SKM-1 (cell line): Measurements from ENCODE around the gene SLC30A1.
A peak's percentile ranks its signal among the peaks of the same experiment; 100 is the strongest.
"Not testable (repeated sequence)": the region's sequence is repeated elsewhere in the genome, so short reads cannot be mapped to it uniquely, and the experiment has no call there.

Experiments
- DNase-seq: peaks from one replicate; lab custom pipeline; 2025; ENCODE audit not compliant: unreplicated experiment; lab: John Stamatoyannopoulos, UW

The SLC30A1 gene

DNA sequence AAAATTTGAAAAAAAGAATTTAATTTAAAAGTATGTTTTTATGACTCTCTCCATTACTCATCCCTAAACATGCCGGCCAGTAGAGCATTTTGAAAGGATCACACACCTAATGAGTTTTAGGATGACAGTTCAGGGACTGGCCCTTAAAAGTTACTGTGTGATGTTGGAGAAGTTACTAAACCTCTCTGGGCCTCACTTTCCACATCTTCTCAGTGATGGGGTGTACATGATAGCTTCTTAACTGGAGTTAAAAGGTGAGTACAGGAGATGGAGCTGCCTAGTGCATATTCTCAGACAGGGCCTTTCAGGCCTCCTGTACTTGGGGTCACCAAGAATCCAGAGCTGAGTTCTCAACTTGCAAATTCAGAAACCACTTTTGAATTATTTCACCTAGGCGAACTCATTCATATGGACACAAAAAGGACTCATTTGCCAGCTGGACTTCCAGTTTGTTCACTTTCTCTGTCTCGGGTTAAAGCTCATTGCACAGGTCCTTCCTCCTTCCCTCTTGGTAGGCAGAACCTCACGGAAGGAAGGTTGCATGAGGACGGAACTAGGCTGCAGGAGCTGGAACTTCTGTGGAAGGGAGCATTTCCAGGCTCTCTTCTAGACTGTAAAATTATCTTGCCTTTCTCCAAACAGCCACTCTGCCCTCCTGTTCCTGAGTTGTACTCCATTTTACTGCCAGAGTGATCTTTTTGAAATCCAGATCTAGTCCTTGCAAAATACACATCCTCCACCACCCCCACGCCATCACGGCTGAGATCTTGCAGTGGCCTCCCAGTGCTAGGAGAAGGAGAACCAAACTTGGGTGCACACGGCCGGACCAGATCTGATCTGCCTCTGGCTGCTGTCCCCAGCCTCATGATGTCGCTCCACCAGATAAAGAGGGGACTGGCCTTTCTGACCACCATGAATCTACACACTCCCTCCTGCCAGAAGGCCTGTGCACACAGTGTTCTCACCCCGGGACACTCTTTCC, 4.3 kb upstream of the SLC30A1 start:
- DNase-seq, result peak; percentile 79

DNA sequence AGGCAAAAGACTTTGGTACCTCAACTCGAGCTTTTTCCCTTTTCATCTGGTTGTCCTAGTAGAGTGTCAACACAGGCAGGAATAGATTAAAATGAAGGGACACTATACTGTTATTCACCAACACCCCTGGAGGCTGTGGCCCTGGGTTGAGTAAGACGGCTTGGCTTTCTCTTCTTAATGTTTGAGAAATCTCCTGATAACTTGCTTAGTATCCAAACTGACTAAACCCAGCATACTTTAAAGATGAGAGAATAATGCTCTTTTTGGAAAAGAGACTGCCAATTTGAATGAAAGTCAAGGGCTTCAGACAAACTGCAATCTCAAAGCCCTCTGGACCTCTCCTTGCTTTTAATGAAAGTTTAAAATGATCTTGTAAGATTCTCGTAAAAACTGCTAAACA, 2.6 kb upstream of the SLC30A1 start:
- DNase-seq, result no peak

DNA sequence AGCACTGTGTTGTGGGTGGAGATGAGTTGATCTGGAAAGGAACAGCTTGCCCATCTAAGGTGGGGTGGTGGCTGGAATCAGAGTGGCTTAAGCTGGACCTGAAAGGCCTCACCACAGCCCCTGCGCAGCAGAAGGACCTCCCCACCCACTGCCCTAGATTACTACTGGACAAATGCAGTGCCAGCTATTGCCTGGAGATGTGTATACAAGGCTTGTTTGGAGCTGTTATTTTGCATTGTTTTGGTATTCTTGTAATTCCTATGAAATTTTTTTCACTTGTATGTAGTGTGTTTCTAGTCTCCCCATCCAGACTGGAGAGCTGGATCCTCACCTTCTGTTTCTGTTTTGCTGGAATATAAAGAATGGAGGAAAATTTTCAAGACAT, 1.3 kb upstream of the SLC30A1 start:
- no peak for DNase-seq

DNA sequence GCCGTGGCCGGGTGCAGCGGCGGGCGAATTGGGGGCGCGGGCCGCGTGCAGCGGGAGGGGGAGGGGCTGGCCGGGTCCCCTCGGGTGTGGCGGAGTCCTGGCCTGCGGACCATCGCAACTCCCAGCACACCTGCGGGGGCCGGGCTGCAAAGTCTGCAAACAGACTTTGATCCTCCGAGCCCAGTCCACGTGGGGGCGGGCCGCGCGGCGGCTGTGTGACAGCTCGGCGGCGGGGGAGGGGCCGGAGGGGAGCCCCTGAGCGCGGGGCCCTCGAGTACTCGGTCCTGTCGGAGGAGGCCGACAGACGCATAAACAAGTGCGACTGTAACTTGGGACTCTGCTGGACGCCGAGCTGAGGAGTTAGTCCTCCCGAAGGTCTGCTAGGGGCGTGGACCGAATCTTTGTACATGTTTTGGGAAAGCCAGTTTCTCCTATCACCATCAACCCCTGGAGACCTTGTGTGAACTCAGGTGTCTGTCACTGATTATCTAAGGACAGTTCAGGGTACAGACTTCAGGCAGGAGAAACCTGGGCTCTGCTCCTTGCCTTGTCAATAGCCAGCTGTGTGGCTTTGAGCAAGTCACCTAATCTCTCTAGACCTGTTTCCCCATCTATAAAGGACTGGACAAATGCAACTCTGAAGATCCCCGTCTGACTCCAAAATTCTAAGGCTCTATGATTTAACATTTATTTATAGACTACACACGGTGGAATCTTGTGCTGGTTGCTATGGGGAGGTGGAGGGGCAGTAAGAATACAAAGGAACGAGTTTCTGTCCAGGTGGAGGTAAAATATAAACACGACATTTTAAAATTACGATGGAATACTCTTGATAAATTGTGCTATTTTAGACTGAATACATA, 710 bp upstream of the SLC30A1 start:
- peak; percentile 65 for DNase-seq

DNA sequence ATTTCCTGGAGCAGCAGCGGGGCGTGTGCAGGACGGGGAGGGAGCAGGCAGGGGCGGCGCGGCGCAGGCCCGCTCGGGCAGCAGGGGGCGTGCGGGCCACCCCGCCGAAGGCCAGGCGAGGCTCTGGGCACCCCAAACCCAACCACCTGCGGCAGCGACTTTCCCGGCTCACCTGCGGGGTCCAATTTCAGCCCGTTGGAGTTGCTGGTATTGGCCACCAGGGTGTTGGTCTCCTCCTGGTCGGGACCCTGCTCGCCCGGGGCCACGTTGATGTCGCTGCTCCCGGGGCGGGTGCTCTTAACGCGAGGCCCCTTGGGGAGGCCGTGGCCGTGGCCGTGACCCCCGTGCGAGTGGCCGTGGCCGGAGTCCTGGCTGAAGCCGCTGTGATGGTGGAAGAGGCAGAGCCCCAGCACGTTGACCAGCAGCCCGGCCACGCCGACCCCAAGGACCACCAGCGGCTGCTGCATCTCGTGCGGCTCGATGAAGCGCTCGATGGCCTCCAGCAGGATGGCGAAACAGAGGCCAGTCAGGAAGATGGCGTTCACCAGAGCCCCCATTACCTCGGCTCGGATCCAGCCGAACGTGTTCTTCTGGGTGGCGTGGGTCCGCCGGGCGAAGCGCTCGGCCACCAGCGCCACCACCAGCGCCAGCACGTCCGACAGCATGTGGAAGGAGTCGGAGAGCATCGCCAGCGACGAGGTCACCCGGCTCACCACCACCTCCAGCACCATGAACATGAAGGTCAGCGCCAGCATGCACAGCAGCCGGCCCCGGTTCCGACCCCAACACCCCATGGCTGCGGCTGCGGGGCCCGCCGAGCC, 932 bp downstream of the SLC30A1 start:
- peak; percentile 74 for DNase-seq

DNA sequence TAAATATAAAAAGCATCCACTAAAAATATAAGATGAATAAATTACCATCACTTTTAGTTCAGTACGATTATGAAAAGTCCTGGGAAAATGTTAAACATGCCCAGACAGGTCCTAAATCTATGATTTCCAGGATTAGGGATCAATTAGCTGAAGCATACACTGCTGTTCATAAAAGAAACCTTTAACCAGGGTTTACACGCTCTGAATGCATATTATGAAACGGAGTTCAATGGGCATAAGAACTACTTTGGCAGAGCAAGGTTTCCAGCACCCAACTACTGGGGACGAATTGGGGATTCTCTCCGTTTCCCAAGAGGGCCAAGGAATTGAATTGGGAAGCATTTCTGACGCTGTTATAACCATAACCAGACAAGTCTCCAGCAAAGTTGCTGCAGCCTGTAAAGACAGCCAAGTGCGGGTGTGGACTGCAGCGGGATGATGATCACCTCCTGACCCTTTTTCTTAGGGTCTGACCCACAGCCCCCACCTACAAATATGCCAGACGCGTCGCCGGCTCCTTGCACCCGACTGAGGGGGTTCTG, 1.6 kb downstream of the SLC30A1 start:
- no peak for DNase-seq

DNA sequence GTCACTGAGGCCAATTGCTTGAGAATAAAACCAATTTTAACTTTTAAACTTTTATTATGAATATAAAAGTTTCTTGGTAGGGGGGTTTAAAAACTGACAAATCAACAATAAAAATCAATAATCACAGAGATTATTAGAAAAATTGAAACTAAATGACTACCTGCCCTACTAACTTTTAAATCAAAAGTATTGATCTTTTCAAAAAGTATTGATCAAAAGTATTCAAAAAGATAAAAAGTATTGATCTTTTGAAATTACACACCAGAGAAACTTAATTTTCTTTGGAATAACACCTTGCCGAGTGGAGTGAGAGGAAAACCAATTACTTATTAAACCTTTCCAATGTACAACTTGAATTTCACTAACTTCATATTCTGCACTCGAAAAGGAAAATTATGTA, 2.2 kb downstream of the SLC30A1 start:
- DNase-seq, result no peak

DNA sequence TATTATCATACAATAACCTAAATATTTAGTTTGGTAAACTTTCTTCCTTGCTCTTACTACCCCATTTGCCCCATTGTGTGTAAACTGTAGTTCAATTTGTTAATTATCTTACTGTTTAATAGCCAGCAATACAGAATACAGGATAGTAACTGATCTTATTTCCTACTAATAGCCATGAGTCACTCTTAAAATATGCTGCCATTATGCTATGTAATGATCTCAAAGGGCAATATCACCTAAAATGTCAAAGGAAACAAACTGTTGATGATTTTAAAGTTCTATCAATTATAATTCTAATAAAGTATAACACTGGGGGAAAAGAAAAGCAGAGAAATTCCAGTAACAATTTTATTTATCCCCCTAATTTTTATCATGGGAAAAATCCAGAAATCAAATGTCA, 4.3 kb downstream of the SLC30A1 start:
- DNase-seq, result no peak

DNA sequence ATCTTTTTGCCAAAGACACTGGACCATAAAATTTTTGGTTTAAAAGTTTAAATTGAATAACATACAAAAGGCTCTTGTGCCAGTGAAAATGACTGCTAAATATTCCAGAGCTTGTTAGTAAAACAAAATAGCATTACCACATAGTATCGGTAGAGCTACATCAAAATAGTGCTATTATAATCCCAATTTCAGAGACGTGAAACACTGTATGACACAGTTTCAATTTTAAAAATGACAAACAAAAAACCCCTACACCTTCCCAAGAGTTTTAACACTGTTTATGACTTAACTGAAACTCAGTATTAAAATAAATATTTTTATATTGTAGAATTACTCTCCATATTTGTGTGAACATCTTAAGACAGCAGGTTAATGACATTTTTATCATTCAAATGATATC, 7.0 kb downstream of the SLC30A1 start:
- no peak for DNase-seq

DNA sequence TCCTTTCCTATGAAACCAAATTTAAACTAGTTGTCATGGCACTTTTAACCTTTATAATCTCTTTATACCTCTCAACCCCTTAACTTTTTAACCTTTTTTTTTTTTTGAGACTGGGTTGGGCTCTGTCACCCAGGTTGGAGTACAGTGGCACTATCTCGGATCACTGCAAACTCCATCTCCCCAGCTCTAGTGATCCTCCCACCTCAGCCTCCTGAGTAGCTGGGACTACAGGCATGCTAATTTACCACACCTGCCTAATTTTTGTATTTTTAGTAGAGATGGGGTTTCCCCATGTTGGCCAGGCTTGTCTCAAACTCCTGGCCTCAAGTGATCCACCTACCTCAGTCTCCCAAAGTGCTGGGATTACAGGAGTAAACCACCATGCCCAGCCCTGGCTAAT, 8.6 kb downstream of the SLC30A1 start:
- not testable (repeated sequence) for DNase-seq

DNA sequence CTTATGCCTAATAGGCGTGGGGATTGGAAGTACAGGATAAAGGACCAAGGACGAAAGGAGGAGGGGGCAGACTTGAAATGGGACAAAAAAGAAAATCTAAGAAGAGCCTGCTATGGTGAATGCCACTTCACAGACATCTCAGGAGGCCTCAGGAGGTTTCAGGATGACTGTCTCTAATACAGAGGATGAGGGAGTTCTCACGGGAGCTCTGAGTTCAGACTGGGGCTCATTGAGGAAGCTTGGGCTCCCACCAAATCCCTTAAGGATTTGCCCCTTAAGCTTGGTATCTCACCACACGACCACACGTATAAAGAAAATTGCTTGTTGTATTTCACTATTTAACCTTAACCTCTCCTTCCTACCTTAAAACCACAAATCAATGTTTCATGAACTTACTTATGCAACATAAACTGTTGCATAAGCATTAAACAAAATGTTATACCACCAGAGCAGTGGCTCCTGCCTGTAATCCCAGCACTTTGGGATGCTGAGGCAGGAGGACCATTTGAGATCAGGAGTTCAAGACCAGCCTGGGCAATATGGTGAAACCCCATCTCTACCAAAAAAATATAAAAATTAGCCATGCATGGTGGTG, 12.4 kb downstream of the SLC30A1 start:
- DNase-seq, result no peak

DNA sequence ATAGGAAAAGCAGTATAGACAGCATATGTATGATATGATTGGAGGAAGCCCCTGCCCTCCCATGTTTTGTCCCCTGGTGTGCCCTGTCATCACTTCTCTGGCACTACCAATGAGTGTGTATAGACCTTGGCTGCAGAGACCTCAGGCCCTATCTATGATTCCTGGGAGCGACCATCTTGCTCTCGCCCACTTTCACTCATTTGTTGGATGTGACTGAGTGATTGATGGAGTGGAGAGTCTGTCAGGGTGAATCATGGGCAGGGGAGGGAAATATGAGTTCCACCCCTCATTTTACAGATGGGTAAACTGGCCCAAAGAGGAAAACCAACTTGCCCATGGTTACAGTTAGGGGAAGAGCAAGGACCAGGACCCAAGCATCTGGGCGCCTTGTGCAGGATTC, 14.9 kb downstream of the SLC30A1 start:
- no peak for DNase-seq

DNA sequence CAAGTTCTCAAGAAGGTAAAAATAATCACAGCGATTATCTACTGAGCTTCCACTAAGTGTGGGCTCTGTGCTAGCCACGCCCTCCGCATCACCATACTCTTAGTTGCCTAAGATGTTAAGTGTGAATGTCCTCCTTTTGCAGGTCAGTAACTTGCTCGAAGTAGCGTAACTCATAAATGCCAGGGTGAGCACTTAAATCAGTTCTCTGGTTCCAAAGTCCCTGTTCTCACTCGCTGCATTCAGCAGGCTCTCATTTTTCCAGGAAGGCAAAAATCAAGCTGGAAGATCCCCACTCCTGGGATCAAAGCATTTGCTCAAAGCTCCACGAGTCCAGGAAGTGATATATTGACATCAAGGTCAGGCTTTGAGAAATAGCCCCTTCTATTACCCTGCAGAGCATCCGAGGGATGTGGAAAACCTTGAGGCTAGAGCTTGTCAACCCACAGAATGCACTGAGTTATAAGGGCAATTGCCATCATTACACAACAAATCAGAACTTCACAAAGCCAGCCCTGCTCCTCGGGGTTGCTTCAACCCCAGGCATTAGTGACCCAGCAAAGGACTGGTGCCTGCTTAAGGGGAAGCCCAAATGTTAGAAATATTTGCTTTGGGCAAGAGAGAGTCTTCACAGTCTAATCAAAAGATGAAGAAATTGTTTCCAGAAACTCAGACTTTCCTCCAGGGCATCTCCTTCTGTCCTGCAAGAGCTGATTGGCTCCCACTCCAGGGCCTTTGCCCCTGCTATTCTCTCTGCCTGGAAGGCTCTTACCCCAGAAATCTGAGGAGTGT, 19.5 kb downstream of the SLC30A1 start:
- no peak for DNase-seq

DNA sequence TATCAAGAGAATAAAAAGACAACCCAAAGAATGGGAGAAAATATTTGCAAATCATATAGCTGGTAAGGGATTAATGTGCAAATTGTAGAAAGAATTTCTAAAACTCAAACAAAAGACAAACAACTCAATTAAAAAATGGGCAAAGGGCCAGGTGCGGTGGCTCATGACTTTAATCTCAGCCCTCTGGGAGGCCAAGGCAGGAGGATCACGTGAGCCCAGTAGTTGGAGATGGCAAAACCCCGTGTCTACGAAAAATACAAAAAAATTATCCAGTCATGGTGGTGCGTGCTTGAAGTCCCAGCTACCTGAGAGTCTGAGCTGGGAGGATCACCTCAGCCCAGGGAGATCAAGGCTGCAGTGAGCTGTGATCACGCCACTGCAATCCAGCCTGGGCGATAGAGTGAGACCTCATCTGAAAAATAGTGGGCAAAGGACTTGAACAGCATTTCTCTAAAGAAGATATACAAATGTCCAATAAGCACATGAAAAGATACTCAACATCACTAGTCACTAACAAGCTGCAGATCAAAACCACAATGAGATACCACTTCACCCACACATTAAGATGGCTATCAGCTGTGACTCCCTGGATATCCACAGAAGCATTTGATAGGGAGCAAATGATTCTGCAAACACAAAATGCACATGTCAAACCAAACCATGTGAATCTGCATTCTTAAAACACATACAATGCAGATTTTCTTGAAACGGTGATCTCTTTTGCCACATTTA, 20.9 kb downstream of the SLC30A1 start:
- no peak for DNase-seq

DNA sequence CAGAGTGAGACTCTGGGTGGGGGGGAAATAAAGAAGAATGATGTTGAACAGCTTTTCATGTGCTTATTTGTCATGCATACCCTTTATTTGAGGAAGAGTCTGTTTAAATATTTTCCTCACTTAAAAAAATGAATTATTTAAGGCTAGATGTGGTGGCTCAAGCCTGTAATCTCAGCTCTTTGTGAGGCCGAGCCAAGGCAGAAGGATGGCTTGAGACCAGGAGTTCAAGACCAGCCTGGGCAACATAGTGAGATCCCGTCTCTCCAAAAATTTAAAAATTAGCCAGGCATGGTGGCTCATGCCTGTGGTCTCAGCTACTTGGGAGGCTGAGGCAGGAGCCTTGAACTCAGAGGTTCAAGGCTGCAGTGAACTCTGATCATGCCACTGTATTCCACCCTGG, 25.4 kb downstream of the SLC30A1 start:
- no peak for DNase-seq

DNA sequence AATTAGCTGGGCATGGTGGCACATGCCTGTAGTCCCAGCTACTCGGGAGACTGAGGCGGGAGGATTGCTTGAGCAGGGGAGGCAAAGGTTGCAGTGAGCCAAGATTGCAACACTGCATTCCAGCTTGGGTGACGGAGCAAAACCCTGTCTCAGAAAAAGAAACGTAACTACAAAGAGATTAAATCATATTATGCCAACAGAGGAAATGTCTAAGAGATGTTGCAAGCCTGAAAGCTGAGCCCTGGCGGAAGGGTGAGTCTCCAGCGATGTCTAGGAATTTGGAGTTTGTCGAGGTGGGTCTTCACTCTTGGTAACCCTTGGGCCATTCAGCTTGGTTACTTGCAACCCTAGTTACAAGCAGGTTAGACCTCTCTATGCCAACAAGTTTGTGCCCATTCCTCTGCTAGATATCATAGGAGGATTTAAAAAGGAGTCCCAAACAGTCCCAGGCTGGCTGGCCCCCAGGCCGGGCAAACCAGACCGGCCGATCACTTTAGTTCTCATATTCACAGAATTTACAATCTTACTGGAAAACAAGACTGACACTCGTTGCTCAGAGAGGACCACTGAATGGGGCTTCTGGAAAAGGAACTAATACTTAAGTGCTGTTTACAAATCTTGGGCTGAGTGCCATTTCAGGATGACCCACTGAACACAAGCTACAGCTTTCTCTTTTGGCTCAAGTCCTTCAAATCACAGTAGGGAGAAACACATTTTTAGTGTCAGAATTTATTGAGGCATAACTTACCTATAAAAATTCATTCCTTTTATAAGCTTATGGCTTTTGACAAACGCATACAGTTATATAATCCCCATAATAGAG, 27.1 kb downstream of the SLC30A1 start:
- no peak for DNase-seq

DNA sequence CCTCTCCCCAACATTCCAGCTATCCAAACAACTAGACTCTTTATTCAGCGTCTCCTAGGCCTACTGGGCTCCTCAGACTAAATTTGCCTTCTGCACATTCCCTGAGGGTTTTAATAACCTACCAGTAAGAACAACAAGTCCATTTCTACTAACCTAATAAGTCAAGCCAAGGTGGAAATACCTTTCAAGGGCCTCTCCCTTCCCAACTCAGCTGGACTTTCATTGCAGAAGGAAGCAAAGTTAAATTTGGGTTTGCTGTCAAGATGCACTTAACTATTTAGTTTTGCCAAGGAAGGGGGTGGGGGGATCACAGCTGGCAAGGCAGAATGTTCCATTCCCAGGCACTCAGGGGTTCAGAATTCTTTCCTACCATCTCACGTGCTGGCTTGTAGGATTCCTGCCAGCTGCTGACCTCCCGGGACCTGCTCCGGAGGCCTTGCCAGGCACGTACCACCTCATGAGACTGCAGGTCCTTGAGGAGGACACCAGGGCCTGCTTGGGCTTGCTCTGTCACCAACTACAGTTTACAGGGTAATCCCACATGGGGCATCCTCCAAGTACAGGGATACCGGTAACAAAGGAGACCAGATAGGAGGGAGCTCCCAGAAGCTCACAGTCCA, 29.8 kb downstream of the SLC30A1 start:
- no peak for DNase-seq
